Liver (tissue), 3 donors: ENCODE data around the gene GP1BB.

Source experiments
- CTCF ChIP-seq: fragments of 150-350 bp; IDR thresholded peaks from 2 replicates; pipeline ENCODE4 v1.5.1; 2017; ENCODE audit warnings: improper control_type of control experiment, low read depth, low read length; ENCODE audit not compliant: missing input control
- EGR1 ChIP-seq, 2 donors: IDR thresholded peaks; 2 replicates each; pipeline ENCODE4 v1.6.1; 2016 to 2018; ENCODE audit warnings: antibody characterized with exemption in 2 of 2, low read depth in 2 of 2
- GABPA ChIP-seq, 2 donors: IDR thresholded peaks in 1 of 2; conservative IDR thresholded peaks in 1 of 2; 2 replicates each; pipeline ENCODE4 v1.6.1; 2016; ENCODE audit warnings: antibody characterized with exemption in 2 of 2, mild to moderate bottlenecking in 1 of 2, moderate library complexity in 1 of 2
- HNF4A ChIP-seq, 2 donors: conservative IDR thresholded peaks; 2 replicates each; pipeline ENCODE4 v1.6.1; 2016; ENCODE audit warnings: antibody characterized with exemption in 2 of 2, mild to moderate bottlenecking in 2 of 2
- HNF4G ChIP-seq: IDR thresholded peaks from 2 replicates; pipeline ENCODE4 v1.6.1; 2016; ENCODE audit warnings: antibody characterized with exemption
- MAX ChIP-seq: IDR thresholded peaks from 2 replicates; pipeline ENCODE4 v1.6.1; 2016; ENCODE audit warnings: antibody characterized with exemption
- RAD21 ChIP-seq, 2 donors: IDR thresholded peaks; 2 replicates each; pipeline ENCODE4 v1.6.1; 2016; ENCODE audit warnings: antibody characterized with exemption in 2 of 2, mild to moderate bottlenecking in 2 of 2
- RXRA ChIP-seq, 2 donors: IDR thresholded peaks; 2 replicates each; pipeline ENCODE4 v1.6.1; 2017 to 2018; ENCODE audit warnings: antibody characterized with exemption in 2 of 2, mild to moderate bottlenecking in 1 of 2
- SP1 ChIP-seq: IDR thresholded peaks from 2 replicates; pipeline ENCODE4 v1.6.1; 2018; ENCODE audit warnings: antibody characterized with exemption, mild to moderate bottlenecking
- TF ChIP-seq, protein P1 (sequence below): IDR thresholded peaks from 2 replicates; pipeline ENCODE4 v1.6.1; 2016; ENCODE audit warnings: antibody characterized with exemption
- TF ChIP-seq, protein P2 (sequence below): IDR thresholded peaks from 2 replicates; pipeline ENCODE4 v1.6.1; 2016; ENCODE audit warnings: antibody characterized with exemption
- TF ChIP-seq, protein P3 (sequence below): IDR thresholded peaks from 2 replicates; pipeline ENCODE4 v1.6.1; 2016; ENCODE audit warnings: antibody characterized with exemption, mild to moderate bottlenecking
- donor health status: healthy.
- donor health status: healthy.

- TF ChIP-seq MAX (no peak), CTCF (no peak), GABPA (IDR thresholded peaks at IDR 0.05 in 1 of 2, conservative IDR thresholded peaks at IDR 0.05 in 1 of 2) (no peak), HNF4A (conservative IDR thresholded peaks at IDR 0.05) (no peak), RAD21 (IDR thresholded peaks at IDR 0.05) (no peak), RXRA (IDR thresholded peaks at IDR 0.05) (no peak), SP1 (no peak), EGR1 (IDR thresholded peaks at IDR 0.05; ENCODE audit: low read depth in 2 of 2) (no peak), HNF4G (no peak)
- TF ChIP-seq, protein P1, sequence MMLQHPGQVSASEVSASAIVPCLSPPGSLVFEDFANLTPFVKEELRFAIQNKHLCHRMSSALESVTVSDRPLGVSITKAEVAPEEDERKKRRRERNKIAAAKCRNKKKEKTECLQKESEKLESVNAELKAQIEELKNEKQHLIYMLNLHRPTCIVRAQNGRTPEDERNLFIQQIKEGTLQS, result no peak
- TF ChIP-seq, protein P2, sequence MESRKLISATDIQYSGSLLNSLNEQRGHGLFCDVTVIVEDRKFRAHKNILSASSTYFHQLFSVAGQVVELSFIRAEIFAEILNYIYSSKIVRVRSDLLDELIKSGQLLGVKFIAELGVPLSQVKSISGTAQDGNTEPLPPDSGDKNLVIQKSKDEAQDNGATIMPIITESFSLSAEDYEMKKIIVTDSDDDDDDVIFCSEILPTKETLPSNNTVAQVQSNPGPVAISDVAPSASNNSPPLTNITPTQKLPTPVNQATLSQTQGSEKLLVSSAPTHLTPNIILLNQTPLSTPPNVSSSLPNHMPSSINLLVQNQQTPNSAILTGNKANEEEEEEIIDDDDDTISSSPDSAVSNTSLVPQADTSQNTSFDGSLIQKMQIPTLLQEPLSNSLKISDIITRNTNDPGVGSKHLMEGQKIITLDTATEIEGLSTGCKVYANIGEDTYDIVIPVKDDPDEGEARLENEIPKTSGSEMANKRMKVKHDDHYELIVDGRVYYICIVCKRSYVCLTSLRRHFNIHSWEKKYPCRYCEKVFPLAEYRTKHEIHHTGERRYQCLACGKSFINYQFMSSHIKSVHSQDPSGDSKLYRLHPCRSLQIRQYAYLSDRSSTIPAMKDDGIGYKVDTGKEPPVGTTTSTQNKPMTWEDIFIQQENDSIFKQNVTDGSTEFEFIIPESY, result no peak
- TF ChIP-seq, protein P3, sequence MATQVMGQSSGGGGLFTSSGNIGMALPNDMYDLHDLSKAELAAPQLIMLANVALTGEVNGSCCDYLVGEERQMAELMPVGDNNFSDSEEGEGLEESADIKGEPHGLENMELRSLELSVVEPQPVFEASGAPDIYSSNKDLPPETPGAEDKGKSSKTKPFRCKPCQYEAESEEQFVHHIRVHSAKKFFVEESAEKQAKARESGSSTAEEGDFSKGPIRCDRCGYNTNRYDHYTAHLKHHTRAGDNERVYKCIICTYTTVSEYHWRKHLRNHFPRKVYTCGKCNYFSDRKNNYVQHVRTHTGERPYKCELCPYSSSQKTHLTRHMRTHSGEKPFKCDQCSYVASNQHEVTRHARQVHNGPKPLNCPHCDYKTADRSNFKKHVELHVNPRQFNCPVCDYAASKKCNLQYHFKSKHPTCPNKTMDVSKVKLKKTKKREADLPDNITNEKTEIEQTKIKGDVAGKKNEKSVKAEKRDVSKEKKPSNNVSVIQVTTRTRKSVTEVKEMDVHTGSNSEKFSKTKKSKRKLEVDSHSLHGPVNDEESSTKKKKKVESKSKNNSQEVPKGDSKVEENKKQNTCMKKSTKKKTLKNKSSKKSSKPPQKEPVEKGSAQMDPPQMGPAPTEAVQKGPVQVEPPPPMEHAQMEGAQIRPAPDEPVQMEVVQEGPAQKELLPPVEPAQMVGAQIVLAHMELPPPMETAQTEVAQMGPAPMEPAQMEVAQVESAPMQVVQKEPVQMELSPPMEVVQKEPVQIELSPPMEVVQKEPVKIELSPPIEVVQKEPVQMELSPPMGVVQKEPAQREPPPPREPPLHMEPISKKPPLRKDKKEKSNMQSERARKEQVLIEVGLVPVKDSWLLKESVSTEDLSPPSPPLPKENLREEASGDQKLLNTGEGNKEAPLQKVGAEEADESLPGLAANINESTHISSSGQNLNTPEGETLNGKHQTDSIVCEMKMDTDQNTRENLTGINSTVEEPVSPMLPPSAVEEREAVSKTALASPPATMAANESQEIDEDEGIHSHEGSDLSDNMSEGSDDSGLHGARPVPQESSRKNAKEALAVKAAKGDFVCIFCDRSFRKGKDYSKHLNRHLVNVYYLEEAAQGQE, result no peak
These were observed 49.7 kb upstream of the GP1BB start for GRCh38 chr22:19673660-19674059.
